Activated T-helper 1 cell treated with anti-CD3 and anti-CD28 coated beads, Interleukin-12 subunit alpha, Interleukin-12 subunit beta, Interleukin-2, Interleukin-4 antibody, amounts not matched to agents 30 ng/mL and 10 ng/mL and 1 ng/mL, durations not matched to agents 14 hours and 24 hours and 36 hours (primary cell): ENCODE measurements around the gene PPT2. TPM values are rescaled to one million over a fixed set of nuclear protein-coding genes. Genes with fewer than 3 reads are reported as not detected.
A peak's percentile ranks its signal among the peaks of the same experiment; 100 is the strongest.
"Not testable (repeated sequence)": the region's sequence is repeated elsewhere in the genome, so short reads cannot be mapped to it uniquely, and the experiment has no call there.

Source experiments
- DNase-seq: peaks from one replicate; pipeline ENCODE4 v3.0.0; 2021; ENCODE audit warnings: low spot score
- H3K27ac Mint-ChIP-seq: one replicate; pipeline ENCODE4 v1.8.0; 2021; ENCODE audit warnings: mild to moderate bottlenecking, mixed read lengths
- H3K27me3 Mint-ChIP-seq: one replicate; pipeline ENCODE4 v1.8.0; 2022; ENCODE audit warnings: mild to moderate bottlenecking, moderate library complexity, mixed read lengths; ENCODE audit not compliant: insufficient read depth
- H3K36me3 Mint-ChIP-seq: one replicate; pipeline ENCODE4 v1.8.0; 2021; ENCODE audit warnings: low read depth, mixed read lengths
- H3K4me1 Mint-ChIP-seq: one replicate; pipeline ENCODE4 v1.8.0; 2021; ENCODE audit warnings: low read depth, mixed read lengths
- H3K4me3 Mint-ChIP-seq: one replicate; pipeline ENCODE4 v1.8.0; 2021; ENCODE audit warnings: mild to moderate bottlenecking, moderate library complexity, mixed read lengths
- H3K9me3 Mint-ChIP-seq: one replicate; pipeline ENCODE4 v1.8.0; 2021; ENCODE audit warnings: mixed read lengths
- intact Hi-C: fragments of 100-400 bp; cut with micrococcal nuclease; formaldehyde crosslinking; loops from one replicate; pipeline ENCODE4 v1.15.1; 2024
- total RNA-seq: library from RNA; stranded (reverse); gene quantifications from 2 replicates; pipeline ENCODE4 v1.2.3, GENCODE V29; 2022

PPT2 gene
- total RNA-seq, 1 donor from 2014 or later = 17.1 TPM

DNA sequence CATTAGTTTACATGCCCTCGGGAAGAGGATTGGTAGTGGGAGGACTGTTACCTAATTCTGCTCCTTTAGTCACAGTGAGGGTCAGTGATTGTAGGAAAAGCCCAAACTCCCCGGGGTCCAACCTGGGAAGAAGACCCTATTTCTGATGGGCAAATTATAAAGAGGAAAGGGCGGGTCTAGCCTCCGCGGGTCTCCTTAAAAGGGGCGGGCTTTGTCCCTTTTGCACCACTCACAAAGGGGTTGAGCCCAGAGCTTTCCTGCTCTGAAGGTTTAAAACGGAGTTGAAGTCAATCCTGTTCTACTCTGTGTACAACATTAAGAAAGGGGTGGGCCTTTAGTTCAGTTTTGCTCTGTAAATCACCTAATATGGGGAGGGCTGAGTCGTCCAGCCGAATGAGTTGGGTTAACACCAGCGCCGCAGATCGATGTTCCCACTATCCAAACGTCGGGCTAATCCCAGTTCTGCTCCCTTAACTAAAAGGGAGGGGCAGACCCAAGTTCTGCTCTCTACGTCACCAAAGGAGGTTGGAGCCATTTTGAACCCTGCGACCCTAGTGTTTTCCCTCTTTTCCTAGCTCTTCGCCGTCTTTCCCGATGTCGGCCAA, 23.3 kb downstream of the PPT2 start:
- peak; percentile 29 for DNase-seq
- Mint-ChIP-seq H3K9me3 (no peaks in the 10 kb centered on the region), H3K27me3 (no peaks in the 10 kb centered on the region), H3K36me3 (peaks cover 23% of the 10 kb centered on the region), H3K4me1 (peaks cover 61% of the 10 kb centered on the region), H3K4me3 (peak overlapping the region; percentile 95), H3K27ac (peak overlapping the region; percentile 94)
- intact Hi-C loops = loop anchor here (1.0 to 10.0 kb wide), 10 partner anchors 29 to 1850 kb away; partner anchors contain the start of genes BRD2, CUTA, EHMT2 and GPANK1

DNA sequence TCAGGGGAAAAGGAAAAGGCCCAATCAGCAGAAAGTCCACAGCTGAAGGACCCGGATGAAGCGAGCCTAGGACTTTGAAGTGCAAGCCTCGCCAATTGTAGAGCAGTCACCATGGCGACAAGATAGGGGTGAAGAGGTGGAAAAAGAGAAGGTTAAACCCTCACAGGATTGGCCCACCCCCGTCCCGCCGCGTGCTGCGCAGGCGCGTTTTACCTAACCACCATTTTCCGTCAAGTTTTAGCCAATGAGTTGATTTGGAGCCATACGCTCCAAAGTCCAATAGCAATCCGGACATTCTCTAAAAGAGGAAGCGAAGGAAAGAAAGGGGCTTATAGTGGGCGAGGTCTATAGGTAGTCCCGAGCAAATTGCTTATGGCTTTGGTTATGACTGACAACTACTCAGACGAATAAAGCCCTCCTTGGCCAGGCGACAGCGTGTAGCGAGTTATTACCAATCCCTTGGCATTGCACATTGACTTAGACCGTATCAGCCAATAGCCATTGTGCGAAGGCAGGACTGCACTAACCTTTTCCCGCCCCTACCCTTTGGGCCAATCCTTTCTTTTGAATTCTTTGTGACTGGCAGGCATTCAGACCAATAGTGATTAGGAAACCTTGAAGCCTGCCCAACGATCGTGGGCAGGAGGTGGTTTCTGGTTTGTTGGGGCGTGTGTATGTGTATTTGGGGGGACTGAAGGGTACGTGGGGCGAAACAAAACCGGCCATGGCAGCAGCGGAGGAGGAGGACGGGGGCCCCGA, 24.0 kb downstream of the PPT2 start, which contains the start of gene RNF5:
RNF5 (plus strand) TSS at position 618 of the 759 bp plus-strand sequence; CDS start at position 725, 107 bp downstream.
- Mint-ChIP-seq H3K9me3 (no peaks in the 10 kb centered on the region), H3K36me3 (peaks cover 27% of the 10 kb centered on the region), H3K27ac (peak within 1 kb of the TSS; percentile 94), H3K4me3 (peak within 1 kb of the TSS; percentile 95), H3K4me1 (peaks cover 60% of the 10 kb centered on the region), H3K27me3 (no peaks in the 10 kb centered on the region)
- intact Hi-C loops = loop anchor here (1.0 to 10.0 kb wide), 16 partner anchors 12 to 1851 kb away; partner anchors contain the start of genes BRD2, CUTA, EHMT2 and FKBPL
- DNase-seq = peak; percentile 91

DNA sequence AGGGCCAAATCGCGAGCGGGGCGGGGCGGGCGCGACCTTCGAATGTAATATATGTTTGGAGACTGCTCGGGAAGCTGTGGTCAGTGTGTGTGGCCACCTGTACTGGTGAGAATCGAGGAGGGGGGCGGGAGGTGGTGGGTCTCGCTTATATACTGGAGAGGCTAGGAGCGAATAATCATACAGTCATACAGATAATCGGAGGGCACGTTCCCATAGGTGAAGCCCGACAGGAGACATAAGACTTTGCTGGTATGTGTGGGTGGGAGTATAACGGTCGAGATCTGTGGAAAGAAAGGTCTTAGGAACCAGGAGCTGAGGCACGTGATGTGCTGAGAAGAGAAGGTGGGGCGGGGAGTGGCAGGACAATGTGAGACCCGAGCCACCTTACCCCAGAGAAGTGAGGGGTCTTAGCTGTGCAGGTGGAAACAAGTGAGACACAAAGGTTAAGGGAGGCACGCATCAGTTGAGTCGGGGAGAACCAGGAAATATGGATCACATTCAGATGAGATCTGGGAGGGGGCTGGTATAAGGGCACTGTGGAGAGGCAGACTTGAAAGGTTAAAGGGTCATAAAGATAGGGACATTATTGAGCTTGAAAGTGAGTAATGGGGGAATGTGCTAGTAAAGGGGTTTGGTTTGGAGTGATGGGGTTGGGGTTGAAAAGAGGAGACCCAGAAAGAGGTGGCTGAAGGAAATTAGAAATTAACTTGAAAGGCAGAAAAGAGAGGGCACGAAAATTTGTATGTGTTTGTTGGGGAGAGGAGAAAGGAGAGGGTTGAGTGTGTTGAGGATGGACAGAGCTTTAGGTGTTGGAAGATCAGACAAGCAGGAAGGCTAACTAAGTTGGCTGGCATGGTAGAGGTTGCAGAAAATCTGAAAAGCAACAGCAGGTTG, 24.9 kb downstream of the PPT2 start:
- H3K9me3 Mint-ChIP-seq = no peaks in the 10 kb centered on the region
- H3K36me3 Mint-ChIP-seq = peaks cover 27% of the 10 kb centered on the region
- no peak for DNase-seq
- intact Hi-C loops = loop anchor here (1.0 to 10.0 kb wide), 11 partner anchors 12 to 1851 kb away; partner anchors contain the start of genes CUTA, EHMT2, FKBPL and NELFE
- peak overlapping the region; percentile 94 for H3K27ac Mint-ChIP-seq
- H3K4me1 Mint-ChIP-seq = peaks cover 55% of the 10 kb centered on the region
- H3K27me3 Mint-ChIP-seq = no peaks in the 10 kb centered on the region
- H3K4me3 Mint-ChIP-seq = peak overlapping the region; percentile 95

DNA sequence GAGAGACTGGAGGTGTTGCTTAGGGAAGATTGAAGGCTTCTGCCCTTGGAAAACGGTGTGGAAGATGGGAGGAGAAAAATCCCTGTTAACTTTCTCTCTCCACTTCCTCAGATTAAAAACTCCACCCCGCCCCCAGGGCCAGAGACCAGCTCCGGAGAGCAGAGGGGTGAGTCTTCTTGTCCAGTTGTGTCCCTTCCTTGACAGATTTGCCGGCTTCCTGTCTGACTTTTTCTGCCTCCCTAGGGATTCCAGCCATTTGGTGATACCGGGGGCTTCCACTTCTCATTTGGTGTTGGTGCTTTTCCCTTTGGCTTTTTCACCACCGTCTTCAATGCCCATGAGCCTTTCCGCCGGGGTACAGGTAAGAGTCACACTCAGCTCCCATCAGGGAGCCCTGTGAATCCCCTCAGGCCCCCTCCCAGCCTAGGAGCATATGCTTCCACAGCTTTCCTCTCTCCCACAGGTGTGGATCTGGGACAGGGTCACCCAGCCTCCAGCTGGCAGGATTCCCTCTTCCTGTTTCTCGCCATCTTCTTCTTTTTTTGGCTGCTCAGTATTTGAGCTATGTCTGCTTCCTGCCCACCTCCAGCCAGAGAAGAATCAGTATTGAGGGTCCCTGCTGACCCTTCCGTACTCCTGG, 25.9 kb downstream of the PPT2 start:
- DNase-seq = no peak
- Mint-ChIP-seq H3K36me3 (peaks cover 27% of the 10 kb centered on the region), H3K9me3 (no peaks in the 10 kb centered on the region), H3K4me1 (peaks cover 48% of the 10 kb centered on the region), H3K27me3 (no peaks in the 10 kb centered on the region), H3K4me3 (peak overlapping the region; percentile 95), H3K27ac (peak overlapping the region; percentile 73)
- intact Hi-C loops = loop anchor here (2.0 to 10.0 kb wide), 7 partner anchors 223 to 1853 kb away; partner anchors contain the start of genes CUTA, EHMT2, NELFE and NEU1

DNA sequence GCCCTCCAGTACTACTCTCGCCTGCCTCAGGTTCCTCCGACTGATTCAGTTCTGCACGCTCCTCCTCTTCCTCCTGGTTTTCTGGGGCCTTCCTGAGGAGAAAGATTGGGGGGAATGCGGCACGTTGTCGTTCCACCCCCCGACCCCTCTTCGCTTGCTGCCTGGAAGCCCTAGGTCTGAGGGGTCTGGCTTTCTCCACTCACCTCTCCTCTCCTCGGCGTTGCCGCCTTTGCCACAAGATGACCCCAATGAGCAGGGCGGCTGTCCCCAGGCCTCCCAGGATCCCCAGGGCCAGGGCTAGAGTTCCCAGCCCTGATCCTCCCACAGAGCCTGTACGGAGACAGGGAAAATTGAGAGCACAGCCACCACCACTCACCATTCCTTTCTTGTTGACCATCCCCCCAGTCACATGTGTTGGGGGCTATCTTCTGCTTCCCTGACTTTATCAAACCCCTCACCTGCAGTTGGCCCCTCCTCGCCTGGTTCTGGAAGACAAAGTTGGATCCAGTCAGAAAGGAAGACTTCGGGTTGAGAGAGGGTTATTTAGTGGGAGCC, 27.3 kb downstream of the PPT2 start:
- no peaks in the 10 kb centered on the region for H3K27me3 Mint-ChIP-seq
- intact Hi-C loops = no loop called here
- peaks cover 54% of the 10 kb centered on the region for H3K4me1 Mint-ChIP-seq
- DNase-seq = no peak
- no peak overlapping the region for H3K27ac Mint-ChIP-seq
- H3K36me3 Mint-ChIP-seq = peaks cover 33% of the 10 kb centered on the region
- no peaks in the 10 kb centered on the region for H3K9me3 Mint-ChIP-seq
- H3K4me3 Mint-ChIP-seq = no peak overlapping the region

DNA sequence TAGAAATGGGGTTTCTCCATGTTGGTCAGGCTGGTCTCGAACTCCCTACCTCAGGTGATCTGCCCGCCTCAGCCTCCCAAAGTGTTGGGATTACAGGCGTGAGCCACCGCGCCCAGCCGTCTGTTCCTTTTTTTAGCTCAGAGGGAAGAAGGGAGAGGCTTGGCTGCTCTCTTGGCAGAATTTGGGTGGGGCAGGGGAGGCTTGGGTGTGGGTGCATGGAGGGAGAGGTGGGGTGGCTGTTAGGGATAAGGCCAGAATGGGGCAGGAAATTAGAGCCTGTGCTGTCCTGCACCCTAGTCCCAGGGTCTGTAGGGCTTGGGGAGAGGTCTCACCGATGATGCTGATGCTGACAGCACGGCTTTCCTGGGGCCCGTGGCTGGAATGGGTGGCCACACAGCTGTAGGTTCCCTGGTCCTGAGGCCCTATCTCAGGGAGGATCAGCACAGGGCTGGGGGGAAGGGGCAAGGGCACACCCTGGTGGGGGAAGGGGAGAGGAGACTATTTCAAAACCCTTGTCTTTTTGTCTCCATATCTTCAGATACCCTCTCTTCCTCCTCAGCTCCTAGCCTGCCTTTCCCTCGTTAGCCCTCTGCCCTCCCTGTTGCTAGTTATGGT, 28.1 kb downstream of the PPT2 start:
- peaks cover 41% of the 10 kb centered on the region for H3K36me3 Mint-ChIP-seq
- peaks cover 54% of the 10 kb centered on the region for H3K4me1 Mint-ChIP-seq
- no peaks in the 10 kb centered on the region for H3K9me3 Mint-ChIP-seq
- H3K27ac Mint-ChIP-seq = no peak overlapping the region
- H3K4me3 Mint-ChIP-seq = no peak overlapping the region
- H3K27me3 Mint-ChIP-seq = no peaks in the 10 kb centered on the region
- DNase-seq = no peak
- intact Hi-C loops = no loop called here

DNA sequence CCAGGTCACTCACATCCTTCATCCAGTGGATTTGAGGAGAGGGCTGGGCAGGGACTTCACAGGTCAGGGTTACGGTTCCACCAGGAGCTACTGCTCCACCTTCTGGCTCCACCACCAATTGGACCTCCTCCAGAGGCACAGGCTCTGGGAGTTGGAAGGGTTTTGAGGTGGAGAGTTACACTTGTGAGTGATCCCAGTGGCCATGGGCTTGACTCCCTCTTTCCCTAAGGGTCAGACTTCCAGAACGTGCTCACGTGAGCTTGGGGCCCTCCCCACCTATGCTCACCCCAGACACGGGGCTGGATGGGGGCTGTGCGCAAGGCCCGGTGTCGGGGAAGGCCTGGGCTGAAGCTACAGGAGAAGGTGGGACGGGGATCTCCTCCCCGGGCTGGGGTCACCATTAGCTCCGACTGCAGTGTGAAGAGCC, 28.6 kb downstream of the PPT2 start:
- H3K4me1 Mint-ChIP-seq = peaks cover 54% of the 10 kb centered on the region
- peaks cover 46% of the 10 kb centered on the region for H3K36me3 Mint-ChIP-seq
- H3K27ac Mint-ChIP-seq = peak overlapping the region; percentile 41
- H3K9me3 Mint-ChIP-seq = no peaks in the 10 kb centered on the region
- H3K27me3 Mint-ChIP-seq = no peaks in the 10 kb centered on the region
- no peak for DNase-seq
- intact Hi-C loops = no loop called here
- H3K4me3 Mint-ChIP-seq = no peak overlapping the region

DNA sequence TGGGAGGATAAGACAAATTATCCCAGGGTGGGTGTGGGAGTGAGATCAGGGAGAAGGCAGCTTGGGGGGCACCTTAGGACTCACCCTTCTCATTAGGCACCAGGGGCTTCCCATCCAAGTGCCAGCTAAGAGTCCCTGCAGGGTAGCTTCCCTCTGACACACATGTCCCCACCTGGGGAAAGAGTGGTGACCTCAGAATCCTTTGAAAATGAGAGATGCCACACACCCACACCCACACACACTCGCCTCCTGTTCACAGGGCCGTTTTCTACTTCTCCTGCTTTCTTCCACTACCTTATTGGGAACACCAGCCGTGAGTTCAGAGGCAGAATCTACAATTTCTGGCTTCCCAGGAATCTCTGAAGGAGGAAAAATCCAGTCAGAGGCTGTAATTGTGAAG, 29.1 kb downstream of the PPT2 start:
- Mint-ChIP-seq H3K27me3 (no peaks in the 10 kb centered on the region), H3K4me3 (no peak overlapping the region), H3K27ac (peak overlapping the region; percentile 41), H3K4me1 (peaks cover 55% of the 10 kb centered on the region), H3K36me3 (peaks cover 48% of the 10 kb centered on the region), H3K9me3 (no peaks in the 10 kb centered on the region)
- intact Hi-C loops = no loop called here
- no peak for DNase-seq

DNA sequence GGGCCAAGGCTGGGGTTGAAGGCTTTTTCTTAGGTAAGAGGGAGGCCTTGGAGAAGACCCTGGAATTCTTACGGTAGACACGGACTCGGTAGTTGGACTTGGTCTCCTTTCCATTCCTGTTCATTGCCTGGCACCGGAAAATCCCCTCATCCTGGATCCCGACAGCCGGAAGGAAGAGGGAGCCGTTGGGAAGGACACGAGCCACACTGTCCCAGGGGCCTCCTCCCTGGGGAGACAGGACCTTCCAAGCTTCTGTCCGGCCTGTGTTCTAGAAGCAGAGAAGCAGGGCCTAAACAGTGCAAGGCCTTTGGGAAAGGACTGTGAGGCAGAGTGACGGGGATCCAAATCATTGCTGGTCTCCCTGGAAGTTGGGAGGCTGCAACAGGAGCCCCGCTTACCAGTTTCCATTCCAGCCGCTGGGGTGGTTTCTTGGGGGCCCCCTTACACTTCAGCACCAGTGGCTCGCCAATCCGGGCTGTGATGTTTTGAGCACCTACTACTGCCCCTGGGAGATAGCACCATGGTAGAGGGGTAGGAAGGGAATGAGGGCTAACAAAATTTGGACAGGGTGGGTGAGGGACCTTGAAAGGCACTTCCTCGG, 29.6 kb downstream of the PPT2 start:
- Mint-ChIP-seq H3K27ac (peak overlapping the region; percentile 1), H3K36me3 (peaks cover 48% of the 10 kb centered on the region), H3K27me3 (no peaks in the 10 kb centered on the region), H3K4me1 (peaks cover 55% of the 10 kb centered on the region), H3K4me3 (no peak overlapping the region), H3K9me3 (no peaks in the 10 kb centered on the region)
- no peak for DNase-seq
- intact Hi-C loops = no loop called here

DNA sequence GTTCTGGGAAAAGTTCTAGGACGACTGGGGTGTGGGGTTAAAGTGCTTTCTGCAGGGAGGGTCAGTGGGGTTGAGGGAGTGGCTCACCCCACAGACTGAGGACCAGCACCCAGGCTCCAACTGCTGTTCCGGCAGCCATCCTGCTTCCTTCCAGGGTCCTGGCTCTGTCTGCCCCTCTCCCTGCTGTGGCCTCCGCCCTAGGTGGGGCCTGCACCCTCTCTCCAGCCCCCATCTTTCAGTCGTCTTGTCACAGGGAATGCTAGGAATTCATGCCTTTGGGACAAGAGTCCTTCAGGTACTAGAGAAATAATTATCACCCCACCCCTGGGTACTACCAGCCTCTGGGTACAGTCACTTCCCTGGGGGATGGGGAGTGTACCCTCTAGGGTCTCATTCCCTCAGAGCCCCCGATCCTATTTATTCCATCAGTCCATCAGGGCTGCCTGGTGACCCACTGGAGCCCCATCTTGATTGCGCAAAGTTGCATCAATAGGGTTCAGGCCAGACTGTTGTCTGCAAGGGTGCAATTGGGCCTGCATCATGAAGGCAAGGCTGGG, 30.2 kb downstream of the PPT2 start, which contains the start of gene AGER:
AGER (minus strand) TSS at position 170 of the 557 bp plus-strand sequence; CDS start at position 139, 31 bp downstream.
- H3K4me3 Mint-ChIP-seq = no peak within 1 kb of the TSS
- intact Hi-C loops = no loop called here
- peak within 1 kb of the TSS; percentile 29 for H3K27ac Mint-ChIP-seq
- H3K27me3 Mint-ChIP-seq = no peaks in the 10 kb centered on the region
- no peak for DNase-seq
- H3K9me3 Mint-ChIP-seq = no peaks in the 10 kb centered on the region
- peaks cover 46% of the 10 kb centered on the region for H3K36me3 Mint-ChIP-seq
- H3K4me1 Mint-ChIP-seq = peaks cover 55% of the 10 kb centered on the region

DNA sequence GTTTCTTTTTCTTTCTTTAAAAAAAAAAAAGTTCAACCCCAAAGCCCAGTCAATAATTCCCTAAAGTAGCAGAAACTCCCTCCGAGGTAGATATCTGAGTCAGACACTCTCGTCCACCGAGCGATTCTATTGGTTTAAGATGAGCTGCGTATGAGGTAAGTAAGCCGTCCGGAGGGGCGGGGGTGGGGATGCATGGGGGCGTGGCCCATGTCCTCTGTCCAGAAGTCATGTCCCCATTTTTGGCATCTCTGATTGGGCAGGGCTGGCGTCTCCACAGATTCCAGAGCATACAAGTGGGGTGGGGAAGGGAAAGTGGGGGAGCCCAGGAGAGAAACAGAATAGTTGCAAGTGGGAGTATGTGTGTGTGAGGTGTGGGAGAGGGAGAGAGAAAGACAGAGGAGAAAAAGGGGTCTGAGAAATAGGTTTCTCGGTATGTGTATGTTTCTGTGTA, 31.8 kb downstream of the PPT2 start:
- Mint-ChIP-seq H3K4me1 (peaks cover 48% of the 10 kb centered on the region), H3K4me3 (peak overlapping the region; percentile 38), H3K36me3 (peaks cover 39% of the 10 kb centered on the region), H3K27ac (peak overlapping the region; percentile 85)
- H3K9me3 Mint-ChIP-seq, H3K27me3 Mint-ChIP-seq, intact Hi-C loops, DNase-seq: not testable (repeated sequence)
